HG03159 (cell line): ENCODE measurements around the gene TEKT3.

Source experiments
- ATAC-seq: cut with Tn5 transposase; IDR thresholded peaks from one replicate; pipeline ENCODE4 v1.9.1; 2021; ENCODE audit warnings: mild to moderate bottlenecking, moderate library complexity; ENCODE audit not compliant: unreplicated experiment

The TEKT3 gene

GRCh38 chr17:15267996-15268395 is 73.4 kb downstream of the TEKT3 start:
- ATAC-seq = no peak

DNA sequence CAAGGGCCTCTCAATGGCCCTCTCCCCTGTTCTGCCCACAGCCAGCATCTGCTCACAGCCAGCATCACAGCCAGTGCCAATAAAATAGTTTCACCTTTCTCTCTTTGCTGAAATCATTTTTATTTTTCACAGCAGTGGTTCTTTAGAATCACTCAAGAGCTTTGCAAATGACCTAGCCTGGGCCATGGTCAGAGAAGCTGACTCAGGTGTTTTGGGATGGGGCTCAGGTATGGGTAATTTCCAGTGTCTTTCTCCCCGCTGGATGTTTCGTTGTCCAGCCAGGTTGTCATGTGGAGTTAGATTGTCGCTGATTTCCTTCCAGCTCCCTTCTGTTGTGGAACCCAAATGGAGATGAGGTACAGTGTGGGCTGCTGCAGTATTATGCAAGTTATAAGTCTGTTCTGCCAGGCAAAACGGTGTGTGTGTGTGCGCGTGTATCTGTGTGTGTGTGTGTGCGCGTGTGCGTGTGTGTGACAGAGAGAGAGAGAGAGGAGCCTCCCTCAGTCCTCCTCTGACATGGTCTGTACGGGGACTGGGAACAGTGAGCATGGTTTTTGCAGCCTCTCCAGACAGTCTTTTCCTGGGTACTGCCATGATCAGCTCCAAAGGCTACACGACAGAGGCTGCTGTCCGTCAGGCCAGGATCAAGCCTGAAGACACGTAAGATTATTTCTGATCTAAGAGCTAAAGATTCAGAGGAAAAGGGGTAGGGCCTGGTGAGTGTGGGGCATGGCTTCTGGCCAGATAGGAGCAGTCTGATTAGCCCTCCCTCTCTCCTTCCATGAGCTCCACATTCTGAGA is 74.9 kb downstream of the TEKT3 start:
- ATAC-seq = no peak

GRCh38 chr17:15265131-15265530 is 76.3 kb downstream of the TEKT3 start, which contains the start of gene PMP22:
TSS of gene PMP22 (minus strand) at chr17:15265326. CDS start at chr17:15260727, 4,599 bp downstream.
- ATAC-seq = no peak

- no peak for ATAC-seq
Observed at GRCh38 chr17:15264542-15264941, 76.9 kb downstream of the TEKT3 start.

DNA sequence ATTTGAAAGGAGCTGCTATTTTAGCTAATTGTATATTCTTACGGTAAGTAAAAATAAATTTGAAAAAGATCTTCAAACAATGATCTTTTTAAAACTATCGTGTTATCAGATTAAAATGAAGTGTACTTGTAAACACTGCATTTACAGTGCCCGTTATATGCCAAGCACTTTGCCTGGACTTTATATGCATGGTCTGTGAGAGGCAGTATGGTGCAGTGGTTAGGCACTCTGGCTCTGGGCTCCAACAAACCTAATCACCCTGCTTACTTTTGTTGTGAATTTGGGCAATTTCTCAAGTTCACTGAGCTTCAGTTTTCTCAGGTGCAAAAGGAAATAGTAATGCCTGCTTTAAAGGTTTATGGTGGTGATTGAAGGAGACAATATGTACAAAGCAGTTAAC is 77.7 kb downstream of the TEKT3 start:
- no peak for ATAC-seq

DNA sequence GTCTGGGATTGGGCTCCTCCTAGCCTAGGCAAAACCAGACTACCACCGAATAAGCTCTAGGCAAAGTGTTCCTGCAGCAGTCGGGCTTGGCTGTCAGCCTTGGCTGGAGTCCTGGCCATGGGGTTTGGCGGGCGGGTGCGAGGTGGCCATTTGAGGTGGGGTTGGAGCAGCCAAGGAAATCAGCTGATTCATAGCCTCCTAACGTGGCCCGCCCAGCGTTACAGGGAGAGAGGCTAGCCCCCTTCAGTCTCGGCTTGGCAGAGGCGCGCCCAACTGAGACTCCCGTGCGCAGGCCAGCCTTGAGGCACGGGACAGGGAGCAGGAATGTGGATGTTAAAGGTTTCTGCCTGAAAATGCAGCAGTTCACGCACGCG is 78.2 kb downstream of the TEKT3 start:
- ATAC-seq = no peak

- no peak for ATAC-seq
Observed at GRCh38 chr17:15262291-15263205, 78.8 kb downstream of the TEKT3 start.

DNA sequence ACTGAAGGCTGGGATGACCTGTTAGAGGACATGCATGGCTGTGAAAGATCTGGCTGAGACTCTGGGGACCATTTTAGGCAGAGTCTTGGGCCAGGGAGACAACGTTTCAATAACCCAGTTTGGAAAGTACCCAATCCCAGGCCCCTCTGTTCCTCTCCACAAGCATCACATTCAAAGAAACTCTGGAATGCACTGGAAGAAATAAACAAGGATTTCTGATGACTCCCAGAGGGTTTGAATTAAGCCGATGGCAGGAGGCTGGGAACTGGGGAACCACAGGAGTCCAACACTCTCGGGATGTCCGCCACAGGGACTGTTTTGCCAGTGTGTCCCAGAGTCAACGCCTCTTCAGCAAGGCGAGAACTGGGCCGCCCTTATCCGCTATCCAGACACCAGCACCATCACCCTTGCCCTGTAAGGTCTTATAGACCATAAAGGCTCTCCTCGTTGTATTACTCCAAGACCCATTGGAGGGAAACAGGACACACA is 79.6 kb downstream of the TEKT3 start:
- ATAC-seq = no peak

DNA sequence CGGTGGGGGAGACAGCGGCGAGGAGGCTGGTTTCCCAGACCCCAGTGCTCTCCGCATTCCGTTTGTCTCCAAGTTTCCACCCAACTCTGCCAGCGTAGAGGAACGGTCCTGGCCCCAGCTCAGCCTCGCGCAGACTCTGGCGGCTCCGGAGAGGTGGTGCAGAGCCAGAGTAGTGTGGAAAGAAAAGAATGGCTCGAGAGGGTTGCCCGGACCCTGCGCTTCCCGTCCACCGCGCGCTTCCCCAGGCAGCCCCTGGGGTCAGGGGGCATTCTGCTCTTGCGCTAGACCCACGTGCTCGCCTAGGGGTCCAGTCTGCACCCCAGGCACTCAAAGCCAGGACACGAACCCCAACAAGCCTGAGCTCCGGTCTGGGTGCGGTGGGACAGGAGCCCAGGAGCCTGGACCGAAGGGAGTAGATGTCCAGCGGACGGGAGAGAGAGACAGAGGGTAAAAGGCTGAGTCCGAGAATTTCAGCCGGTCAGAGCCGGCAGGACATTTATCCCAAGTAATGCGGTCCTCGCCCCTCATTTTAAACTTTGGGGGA is 80.1 kb downstream of the TEKT3 start:
- no peak for ATAC-seq

- ATAC-seq = peak; percentile 53
Observed at GRCh38 chr17:15260376-15261257, 80.8 kb downstream of the TEKT3 start.

- no peak for ATAC-seq
Observed at GRCh38 chr17:15257796-15258512, 83.4 kb downstream of the TEKT3 start.

DNA sequence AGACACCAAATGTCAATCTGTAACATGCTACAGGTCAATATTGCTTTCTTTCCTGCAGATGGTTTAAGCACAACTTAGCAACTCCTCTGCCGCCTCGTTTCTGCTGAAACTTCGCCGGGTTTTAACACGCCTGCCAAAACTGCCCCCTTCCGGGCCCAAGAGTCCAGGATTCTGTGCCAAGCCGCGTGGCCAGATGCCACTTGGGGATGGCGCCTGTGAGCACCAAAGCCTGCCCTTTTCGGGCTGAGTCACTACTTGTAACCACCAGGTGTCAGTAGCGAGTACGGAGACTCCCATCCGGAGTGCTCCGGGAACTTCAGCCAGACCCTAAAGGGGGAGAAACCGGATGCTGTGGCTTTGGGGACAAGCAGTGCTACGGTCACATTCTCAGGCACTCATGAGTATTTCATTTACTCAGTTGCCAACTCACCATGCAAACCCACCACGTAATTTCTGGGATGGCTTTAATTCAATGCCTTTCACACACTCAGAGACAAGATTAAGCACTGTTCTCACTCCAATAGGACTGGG is 84.1 kb downstream of the TEKT3 start:
- ATAC-seq = peak; percentile 73

- no peak for ATAC-seq
Observed at GRCh38 chr17:15256689-15257088, 84.7 kb downstream of the TEKT3 start.

DNA sequence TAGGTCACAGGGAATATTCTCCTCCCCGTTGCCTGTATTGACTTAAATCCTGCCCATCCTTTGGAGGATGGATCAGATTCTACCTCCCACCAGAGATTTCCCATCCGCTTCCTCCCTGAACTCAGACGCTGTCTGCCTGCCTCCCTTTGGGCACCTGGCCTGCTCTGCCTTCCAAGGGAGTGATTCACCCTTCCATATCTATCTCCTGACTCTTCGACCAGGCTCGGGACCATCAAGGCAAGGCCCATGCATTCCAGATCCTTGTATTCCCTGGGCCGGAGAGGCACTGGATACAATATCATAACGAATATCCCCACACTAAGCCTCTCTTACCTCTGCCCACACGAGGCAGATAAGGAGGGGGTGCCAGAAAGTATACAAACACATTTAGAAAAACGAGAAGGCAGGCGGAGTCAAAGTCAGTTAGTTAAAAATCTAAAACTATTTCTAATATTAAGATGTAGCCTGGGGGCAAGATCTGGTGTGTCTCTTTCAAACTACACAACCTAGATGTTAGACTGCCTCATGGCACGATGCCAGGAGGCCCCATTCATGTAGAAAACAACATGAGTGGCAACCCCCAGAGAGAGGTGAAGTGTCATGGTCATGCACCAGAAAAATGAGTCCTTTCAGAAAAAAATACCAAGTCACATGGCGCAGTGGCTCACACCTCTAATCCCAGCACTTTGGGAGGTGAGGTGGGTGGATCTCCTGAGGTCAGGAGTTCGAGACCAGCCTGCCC is 85.5 kb downstream of the TEKT3 start:
- no peak for ATAC-seq
